ENCODE results near the gene SIAH1. TPM values are rescaled to one million over a fixed set of nuclear protein-coding genes. Genes with fewer than 3 reads are reported as not detected.

Gene SIAH1
- total and polyA plus RNA-seq, 2 donors (not counting 1 experiment from before 2014, with no cell fraction given): 10.6 to 47.6 TPM

DNA sequence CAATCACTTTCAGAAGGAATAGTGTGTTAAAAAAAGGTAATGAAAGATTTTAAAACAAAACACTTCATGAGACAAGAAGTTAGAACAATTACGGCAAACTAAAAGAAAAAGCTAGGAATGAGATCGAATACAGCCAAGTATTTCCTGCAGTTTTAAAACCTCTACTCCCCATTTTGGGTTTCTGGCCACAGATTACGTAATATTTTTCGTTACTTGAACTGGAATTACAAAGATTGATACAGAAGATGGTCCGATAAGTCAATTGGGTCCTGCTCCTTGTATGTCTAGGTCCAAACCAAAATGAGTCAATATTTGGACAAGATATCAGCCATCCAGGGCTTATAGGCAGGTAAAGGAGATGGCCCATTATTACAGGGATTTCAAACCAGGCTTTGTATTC, 52.2 kb downstream of the SIAH1 start:
- CTCF ChIA-PET: interaction anchor here (1.0 to 1.4 kb wide), 3 partner anchors 12 to 297 kb away, joined by 3 read pairs; no protein-coding TSS in a partner anchor
- Mint-ChIP-seq H3K27me3 (no peaks in the 10 kb centered on the region), H3K27ac (no peak overlapping the region), H3K4me1 (no peaks in the 10 kb centered on the region), H3K9me3 (ENCODE audit: insufficient read depth) (no peaks in the 10 kb centered on the region), H3K4me3 (no peak overlapping the region)
- H3K9ac ChIP-seq (ENCODE audit: low read length): no peak overlapping the region
- 90% methylated on average over 2 of the region's 5 CpGs for WGBS (ENCODE audit: insufficient coverage)
- POLR2A ChIA-PET: no interaction called here
- H3K27ac ChIP-seq (ENCODE audit: low read length in 2 of 2): no peak overlapping the region
- TF ChIP-seq, protein P1, sequence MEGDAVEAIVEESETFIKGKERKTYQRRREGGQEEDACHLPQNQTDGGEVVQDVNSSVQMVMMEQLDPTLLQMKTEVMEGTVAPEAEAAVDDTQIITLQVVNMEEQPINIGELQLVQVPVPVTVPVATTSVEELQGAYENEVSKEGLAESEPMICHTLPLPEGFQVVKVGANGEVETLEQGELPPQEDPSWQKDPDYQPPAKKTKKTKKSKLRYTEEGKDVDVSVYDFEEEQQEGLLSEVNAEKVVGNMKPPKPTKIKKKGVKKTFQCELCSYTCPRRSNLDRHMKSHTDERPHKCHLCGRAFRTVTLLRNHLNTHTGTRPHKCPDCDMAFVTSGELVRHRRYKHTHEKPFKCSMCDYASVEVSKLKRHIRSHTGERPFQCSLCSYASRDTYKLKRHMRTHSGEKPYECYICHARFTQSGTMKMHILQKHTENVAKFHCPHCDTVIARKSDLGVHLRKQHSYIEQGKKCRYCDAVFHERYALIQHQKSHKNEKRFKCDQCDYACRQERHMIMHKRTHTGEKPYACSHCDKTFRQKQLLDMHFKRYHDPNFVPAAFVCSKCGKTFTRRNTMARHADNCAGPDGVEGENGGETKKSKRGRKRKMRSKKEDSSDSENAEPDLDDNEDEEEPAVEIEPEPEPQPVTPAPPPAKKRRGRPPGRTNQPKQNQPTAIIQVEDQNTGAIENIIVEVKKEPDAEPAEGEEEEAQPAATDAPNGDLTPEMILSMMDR (IDR thresholded peaks at IDR 0.05): no peak
- TF ChIP-seq EZH2 (IDR thresholded peaks at IDR 0.05; ENCODE audit: borderline replicate concordance, insufficient read depth, low read depth, low read length, poor library complexity, severe bottlenecking): no peak
- H4K20me1 ChIP-seq (ENCODE audit: control insufficient read depth, insufficient read depth, low read length, poor library complexity, severe bottlenecking): no peaks in the 10 kb centered on the region
- DNase-seq (no peak), ATAC-seq (ENCODE audit: low read depth) (no peak)
- no peak overlapping the region for H3K4me3 ChIP-seq (ENCODE audit: control extremely low read depth in 1 of 5, extremely low read depth in 1 of 5, insufficient read depth in 1 of 5, low read depth in 2 of 5, low read length in 4 of 5)
- H3K9me3 ChIP-seq (ENCODE audit: control extremely low read depth in 1 of 3, control insufficient read depth in 2 of 3, insufficient read depth in 1 of 3, low read length in 2 of 3): no peaks in the 10 kb centered on the region
- intact Hi-C loops (cut with micrococcal nuclease): no loop called here
- no peak overlapping the region for H2AFZ ChIP-seq (ENCODE audit: insufficient read depth, low read depth, low read length, poor library complexity, severe bottlenecking)
- H3K79me2 ChIP-seq (ENCODE audit: control insufficient read depth, insufficient read depth, low read length): no peaks in the 10 kb centered on the region
- no peaks in the 10 kb centered on the region for H3K27me3 ChIP-seq (replicated peaks in 1 of 4; ENCODE audit: control extremely low read depth in 1 of 4, control insufficient read depth in 3 of 4, insufficient read depth in 4 of 4, low read length in 3 of 4)
- H3K36me3 ChIP-seq (replicated peaks in 1 of 2; ENCODE audit: control extremely low read depth in 1 of 2, control insufficient read depth in 1 of 2, extremely low read depth in 1 of 2, insufficient read depth in 2 of 2, low read length in 1 of 2): peaks cover 19 to 43% of the 10 kb centered on the region in 2 experiments
- H3K4me1 ChIP-seq (ENCODE audit: control insufficient read depth in 2 of 2, insufficient read depth in 2 of 2, low read length in 2 of 2): no peaks in the 10 kb centered on the region
- no peak overlapping the region for H3K4me2 ChIP-seq (replicated peaks; ENCODE audit: low read depth, low read length, poor library complexity, severe bottlenecking)

DNA sequence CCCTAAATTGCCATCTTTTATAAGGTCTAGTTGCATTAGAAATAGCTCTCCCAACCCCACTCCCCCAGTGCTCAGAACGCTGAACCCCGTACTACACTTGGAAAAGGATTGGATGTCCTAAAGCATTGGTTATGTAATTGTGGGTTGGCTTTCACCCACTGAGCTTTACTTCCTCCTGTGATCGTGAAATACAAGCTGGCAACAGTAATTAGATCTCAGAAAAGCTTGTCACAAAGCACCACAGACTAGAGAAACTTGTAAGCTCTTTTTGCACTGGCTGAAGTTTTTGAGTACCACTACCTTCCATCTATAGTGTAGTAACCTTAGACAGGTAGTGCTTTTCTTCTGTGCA, 54.4 kb downstream of the SIAH1 start:
- Histone ChIP-seq H2AFZ (ENCODE audit: insufficient read depth, low read depth, low read length, poor library complexity, severe bottlenecking) (no peak overlapping the region), H3K9ac (ENCODE audit: low read length) (no peak overlapping the region), H3K4me1 (ENCODE audit: control insufficient read depth in 2 of 2, insufficient read depth in 2 of 2, low read length in 2 of 2) (no peaks in the 10 kb centered on the region), H3K4me3 (ENCODE audit: control extremely low read depth in 1 of 5, extremely low read depth in 1 of 5, insufficient read depth in 1 of 5, low read depth in 2 of 5, low read length in 4 of 5) (no peak overlapping the region), H3K9me3 (ENCODE audit: control extremely low read depth in 1 of 3, control insufficient read depth in 2 of 3, insufficient read depth in 1 of 3, low read length in 2 of 3) (no peaks in the 10 kb centered on the region), H3K36me3 (replicated peaks in 1 of 2; ENCODE audit: control extremely low read depth in 1 of 2, control insufficient read depth in 1 of 2, extremely low read depth in 1 of 2, insufficient read depth in 2 of 2, low read length in 1 of 2) (peaks cover 19 to 39% of the 10 kb centered on the region in 2 experiments), H3K79me2 (ENCODE audit: control insufficient read depth, insufficient read depth, low read length) (no peaks in the 10 kb centered on the region), H3K27me3 (replicated peaks in 1 of 4; ENCODE audit: control extremely low read depth in 1 of 4, control insufficient read depth in 3 of 4, insufficient read depth in 4 of 4, low read length in 3 of 4) (no peaks in the 10 kb centered on the region), H3K4me2 (replicated peaks; ENCODE audit: low read depth, low read length, poor library complexity, severe bottlenecking) (no peak overlapping the region), H3K27ac (ENCODE audit: low read length in 2 of 2) (no peak overlapping the region), H4K20me1 (ENCODE audit: control insufficient read depth, insufficient read depth, low read length, poor library complexity, severe bottlenecking) (no peaks in the 10 kb centered on the region)
- POLR2A ChIA-PET: no interaction called here
- CTCF ChIA-PET: interaction anchor here (0.6 to 0.7 kb wide), 3 partner anchors 12 to 107 kb away, joined by 3 to 4 read pairs (median 4); no protein-coding TSS in a partner anchor
- intact Hi-C loops (cut with micrococcal nuclease): no loop called here
- DNase-seq: no peak
- H3K27me3 Mint-ChIP-seq: no peaks in the 10 kb centered on the region
- WGBS (ENCODE audit: insufficient coverage): no CpG with 5 or more reads among the region's 3 CpGs
- no peak for ATAC-seq (ENCODE audit: low read depth)
- no peak overlapping the region for H3K27ac Mint-ChIP-seq
- no peaks in the 10 kb centered on the region for H3K4me1 Mint-ChIP-seq
- no peaks in the 10 kb centered on the region for H3K9me3 Mint-ChIP-seq (ENCODE audit: insufficient read depth)
- TF ChIP-seq, protein P1 (IDR thresholded peaks at IDR 0.05): no peak
- no peak for TF ChIP-seq EZH2 (IDR thresholded peaks at IDR 0.05; ENCODE audit: borderline replicate concordance, insufficient read depth, low read depth, low read length, poor library complexity, severe bottlenecking)
- H3K4me3 Mint-ChIP-seq: no peak overlapping the region

Data from B cell (primary cell).